ENCODE data around the gene CDC37. TPM values are rescaled to one million over a fixed set of nuclear protein-coding genes. Genes with fewer than 3 reads are reported as not detected.
A peak's percentile ranks its signal among the peaks of the same experiment; 100 is the strongest.

Gene CDC37
- 105 and 132 TPM in 2 replicates for total RNA-seq (2014; rRNA removed; shearing (Covaris generic))

DNA sequence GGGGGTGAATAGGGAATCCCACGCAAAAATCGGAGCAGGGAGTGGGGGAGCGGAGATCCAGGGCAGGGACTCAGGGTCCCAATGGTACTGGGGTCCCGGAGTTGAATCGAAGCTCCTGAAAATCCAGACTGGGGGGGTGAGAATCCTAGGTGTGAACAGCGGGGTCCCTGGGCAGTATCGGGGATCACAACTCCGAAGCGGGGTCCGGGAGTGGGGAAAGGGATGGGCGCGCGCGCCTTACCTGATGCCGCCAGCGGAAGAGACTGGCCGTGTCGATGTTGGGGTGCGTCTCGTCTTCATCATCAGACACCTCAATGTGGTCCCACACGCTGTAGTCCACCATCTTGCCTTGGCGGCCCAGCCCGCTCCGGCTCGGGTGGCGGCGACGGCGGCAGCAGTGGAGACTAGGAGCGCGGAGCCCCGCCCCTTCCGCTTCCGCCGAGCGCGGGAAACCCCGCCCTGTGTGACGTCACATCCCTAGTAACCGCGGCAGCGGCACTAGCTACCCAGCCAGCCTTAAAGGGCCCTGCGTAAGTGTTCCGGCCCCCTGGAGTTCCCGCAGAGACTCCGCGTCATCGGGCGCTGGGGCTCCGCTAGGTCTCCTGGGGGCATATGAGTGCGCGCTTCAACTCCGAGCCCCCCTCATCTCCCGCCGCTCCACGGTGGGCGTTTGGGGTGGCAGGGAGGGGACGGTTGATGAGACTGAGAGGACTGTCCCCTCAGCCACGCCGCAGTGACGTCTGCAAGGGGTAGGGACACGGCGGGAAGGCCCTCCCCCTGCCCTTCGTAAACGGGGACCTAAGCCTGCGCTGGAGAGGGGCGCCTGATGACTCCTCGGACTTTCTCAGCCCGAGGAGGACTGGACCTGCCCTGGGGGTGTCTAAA is at the start of gene CDC37:
Gene CDC37 (minus strand): TSS at position 406 of the 885 bp plus-strand sequence. CDS start 63 bp downstream, at position 343.
- peak; percentile 93 for DNase-seq (ENCODE audit: low spot score)

DNA sequence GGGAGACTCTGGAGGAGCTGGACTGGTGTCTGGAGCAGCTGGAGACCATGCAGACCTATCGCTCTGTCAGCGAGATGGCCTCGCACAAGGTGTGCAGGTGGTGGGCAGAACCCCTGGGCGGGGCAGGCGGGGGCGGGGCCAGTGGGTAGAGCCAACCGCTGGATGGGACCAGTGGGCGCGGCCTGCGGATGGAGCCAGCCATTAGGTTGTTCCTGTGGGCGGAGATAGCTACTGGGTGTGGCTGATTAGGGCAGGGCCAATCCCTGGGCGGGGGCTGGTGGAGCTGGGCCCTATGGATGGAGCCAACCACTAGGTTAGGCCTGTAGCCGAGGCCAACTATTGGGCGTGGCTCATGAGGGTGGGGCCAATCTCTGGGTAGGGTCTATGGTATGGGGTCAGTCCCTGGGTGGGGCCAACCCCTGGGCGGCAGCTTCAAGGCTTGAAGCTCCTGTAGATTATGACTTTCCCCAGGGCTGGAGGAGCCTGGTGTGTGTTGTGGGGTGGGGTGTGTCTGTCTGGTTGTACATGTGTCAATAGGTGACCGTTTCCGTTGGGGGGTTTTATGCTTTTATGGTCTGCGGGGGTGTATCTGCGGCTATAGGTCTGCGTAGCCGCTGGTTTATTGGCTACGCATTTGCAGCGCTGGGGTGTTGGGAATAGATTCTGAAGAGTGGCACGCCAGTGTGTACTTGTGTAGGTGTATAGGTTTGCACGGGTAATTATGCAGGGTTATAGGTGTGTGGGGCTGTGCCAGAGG is 47.7 kb upstream of the CDC37 start:
- no peak for DNase-seq (ENCODE audit: low spot score)

DNA sequence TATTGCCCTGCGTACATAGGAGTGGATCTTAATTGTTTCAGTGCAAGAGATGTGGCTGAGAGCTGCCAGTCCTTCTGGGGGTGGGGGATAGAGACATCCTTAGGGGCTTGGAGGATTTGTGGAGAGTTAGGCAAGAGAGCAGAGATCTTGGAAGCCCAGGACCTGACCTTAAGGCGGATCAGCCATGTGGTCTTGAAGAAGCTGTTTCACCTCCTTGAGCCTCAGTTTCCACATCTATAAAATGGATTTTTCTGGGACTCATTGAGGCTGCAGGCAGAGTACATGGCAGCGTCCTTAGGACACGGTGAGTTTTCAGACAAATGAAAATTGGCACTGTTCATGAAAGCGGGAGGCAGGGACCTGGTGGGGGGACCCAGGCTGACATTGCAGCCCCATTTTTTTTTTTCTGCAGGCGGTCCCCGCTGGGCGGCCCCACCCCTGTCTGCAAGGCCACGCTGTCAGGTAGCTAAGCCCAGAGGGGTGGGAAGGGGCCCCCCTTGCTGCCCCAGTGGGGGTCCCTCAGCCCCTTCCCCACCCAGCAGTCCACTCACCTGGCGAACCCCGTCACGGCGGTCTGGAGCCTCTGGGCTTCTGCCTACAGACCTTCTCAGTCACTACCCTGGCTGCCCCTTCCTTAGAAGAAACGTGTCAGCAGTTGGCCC is 47.0 kb upstream of the CDC37 start:
- DNase-seq (ENCODE audit: low spot score), result no peak

DNA sequence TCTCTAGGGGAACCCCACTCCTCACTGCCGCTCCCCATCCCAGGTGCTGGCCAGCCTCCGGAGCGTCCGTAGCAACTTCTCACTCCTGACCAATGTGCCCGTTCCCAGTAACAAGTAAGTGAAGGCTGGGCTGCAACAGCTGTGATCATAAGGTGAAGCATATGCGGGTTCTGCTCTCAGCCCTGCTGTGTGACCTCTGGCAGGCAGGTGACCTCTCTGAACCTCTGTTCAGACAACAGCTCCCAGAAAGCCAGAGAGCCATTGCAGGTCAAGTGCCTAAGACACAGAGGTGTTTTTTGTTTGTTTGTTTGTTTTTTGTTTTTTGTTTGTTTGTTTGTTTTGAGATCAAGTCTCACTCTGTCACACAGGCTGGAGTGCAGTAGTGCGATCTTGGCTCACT is 45.7 kb upstream of the CDC37 start:
- DNase-seq (ENCODE audit: low spot score), result no peak

DNA sequence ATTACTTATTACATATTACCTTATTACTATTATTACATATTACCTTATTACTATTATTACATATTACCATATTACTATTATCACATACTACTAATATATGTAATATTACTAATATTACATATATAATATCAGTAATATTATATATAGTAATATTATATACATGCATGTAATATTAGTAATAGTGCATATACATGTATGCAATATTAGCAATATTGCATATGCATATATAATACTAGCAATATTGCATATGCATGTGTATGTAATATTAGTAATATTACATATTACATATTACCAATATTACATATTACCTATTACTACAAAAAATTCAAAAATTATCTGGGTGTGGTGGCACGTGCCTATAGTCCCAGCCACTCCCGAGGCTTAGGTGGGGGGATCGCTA is 39.4 kb upstream of the CDC37 start:
- DNase-seq (ENCODE audit: low spot score), result no peak

DNA sequence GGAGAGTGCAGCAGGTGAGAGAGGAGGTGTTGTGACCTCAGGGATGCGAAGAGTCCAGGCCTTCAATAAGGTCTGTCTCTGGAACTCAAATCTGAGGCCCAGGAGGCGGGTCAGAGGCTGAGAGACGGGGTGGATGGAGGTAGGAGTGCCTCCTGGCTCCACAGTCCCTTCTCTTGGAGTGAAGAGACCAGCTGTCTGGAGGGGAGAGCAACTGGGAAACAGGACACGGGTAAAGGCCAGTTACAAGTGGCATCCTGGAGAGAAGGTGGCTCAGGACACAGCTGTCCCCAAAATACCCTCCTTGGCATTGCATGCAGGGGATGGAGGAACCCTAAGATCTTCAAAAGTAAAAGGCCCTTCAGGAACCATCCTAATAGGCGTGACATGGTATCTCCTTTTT is 36.2 kb upstream of the CDC37 start:
- no peak for DNase-seq (ENCODE audit: low spot score)

DNA sequence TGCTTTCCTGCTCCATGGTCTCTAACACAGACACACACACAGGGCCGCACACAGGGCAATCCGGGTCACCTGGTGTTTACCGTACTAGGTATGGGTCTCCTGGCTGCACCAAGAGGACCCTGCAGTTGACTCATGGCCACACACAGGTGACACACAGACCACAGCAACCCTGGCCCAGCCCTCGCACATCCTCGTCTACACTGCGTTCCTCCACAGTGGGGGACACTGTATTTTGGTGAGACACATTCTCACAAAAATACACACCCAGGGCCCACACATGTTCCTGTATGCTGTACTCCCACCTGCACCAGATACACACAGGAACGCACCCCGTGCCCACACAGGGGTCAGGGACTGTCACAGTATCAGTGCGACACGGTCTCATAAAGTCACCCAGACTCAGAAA is 29.8 kb upstream of the CDC37 start:
- no peak for DNase-seq (ENCODE audit: low spot score)

DNA sequence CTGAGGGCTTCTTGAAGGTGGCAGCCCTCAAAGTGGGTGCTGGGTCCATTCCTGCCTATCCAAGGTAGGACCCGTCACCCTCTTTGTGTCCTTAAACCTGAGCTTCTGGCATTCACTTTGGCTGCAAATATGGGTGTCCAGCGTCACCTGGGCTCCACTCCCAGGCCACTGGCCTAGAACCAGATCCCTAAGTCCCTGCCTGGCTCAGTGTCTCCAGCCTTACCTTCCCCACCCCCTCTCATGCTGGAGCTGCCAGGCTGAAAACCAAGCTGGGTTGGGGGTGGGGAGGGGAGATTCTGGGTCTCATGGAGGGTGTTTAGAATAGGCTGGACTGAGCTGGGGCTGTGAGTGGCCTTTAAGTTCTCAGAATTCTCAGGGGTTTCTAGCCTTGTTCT is 29.4 kb upstream of the CDC37 start:
- no peak for DNase-seq (ENCODE audit: low spot score)

DNA sequence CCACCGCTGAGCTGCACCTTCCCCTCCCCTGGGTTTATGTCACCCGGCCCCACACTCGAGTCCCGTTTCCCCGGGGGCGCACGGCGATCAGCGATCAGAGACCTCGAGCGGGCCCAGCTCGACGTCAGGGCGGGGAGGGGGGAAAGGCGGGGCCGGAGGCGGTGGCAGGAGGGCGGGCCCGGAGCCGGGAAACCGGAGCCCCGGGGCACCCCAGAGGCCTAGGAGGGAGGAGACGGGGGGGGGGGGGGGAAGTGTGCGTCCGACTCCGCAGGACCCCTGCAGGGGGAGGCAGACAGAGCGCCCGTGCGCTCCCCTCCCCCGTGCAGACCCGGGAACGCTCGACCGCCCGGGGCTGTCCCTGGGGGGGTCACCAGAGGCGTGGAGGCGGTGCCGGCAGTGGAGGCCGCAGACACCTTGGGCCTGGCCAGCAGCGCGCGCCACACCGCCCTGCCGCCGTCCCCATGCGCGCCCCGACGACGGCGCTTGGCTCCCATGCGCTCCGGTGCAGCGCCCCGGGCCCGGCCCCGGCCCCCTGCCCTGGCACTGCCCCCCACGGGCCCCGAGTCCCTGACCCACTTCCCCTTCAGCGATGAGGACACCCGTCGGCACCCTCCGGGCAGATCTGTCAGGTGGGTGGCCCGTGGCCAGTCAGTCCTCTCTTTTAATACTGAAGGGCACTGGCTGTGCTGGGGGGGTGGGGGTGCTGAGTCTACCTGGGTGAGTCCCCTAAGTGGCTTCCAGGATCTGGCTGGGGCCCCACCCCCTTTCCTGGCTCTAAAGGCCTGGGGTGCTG is 28.8 kb upstream of the CDC37 start:
- no peak for DNase-seq (ENCODE audit: low spot score)

DNA sequence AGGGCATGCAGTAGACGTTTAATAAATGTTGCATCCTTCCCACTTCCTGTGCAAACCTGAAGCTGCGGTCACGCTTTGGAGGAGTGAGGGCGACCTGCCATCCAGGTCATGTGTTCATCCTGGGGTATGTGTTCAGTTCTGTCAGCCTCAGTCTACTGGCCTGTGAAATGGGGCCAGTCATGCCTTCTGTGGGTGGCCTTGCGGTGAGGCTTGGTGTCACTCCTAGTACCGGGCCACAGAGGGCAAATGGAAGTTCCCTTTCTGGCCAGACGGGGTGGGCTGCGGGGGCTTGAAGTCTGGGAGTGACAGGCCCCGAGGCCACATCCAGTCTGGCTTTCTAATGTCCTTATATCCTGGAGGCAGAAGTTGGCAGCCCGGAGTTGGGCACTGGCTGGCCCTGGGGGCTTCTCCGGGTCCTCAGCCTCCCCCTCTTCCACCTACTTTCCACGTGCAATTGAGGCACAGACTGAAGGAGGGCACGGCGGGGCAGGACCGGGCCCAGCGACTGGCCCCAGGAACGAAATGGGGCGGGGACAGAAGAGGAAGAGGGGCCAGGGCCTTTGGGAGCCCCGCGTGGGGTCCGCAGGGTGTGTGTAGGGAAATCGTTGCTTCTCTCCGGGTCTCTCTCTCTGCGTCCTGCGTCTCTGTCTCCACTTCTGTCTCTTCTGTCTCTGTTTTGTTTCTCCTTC is 28.1 kb upstream of the CDC37 start:
- DNase-seq (ENCODE audit: low spot score), result peak; percentile 56

DNA sequence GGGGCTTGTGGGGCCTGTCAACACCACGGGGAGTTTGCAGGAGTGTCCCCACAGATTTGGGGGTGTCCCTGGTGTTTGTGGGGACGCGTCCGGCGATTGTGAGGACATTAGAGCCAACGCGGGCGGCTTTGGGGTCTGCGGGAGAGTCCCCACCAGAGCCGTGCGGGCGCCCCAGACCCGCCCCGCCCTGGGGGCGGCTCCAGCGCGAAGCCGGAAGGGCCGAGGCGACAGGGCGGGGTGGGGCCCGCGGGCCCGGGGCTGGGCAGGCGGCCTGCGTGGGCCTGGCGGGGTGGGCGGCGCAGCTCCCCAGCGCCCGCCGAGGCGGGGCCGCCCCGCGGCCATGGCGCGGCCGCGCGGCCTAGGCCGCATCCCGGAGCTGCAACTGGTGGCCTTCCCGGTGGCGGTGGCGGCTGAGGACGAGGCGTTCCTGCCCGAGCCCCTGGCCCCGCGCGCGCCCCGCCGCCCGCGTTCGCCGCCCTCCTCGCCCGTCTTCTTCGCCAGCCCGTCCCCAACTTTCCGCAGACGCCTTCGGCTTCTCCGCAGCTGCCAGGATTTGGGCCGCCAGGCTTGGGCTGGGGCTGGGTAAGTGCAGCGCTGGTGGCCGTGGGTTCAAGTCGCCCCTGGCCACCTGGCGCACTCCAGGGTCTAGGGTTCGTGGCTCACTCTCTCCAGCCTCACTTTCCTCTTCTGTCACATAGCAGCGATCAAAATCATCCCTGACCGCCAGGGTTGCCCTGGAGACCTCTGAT is 27.3 kb upstream of the CDC37 start:
- no peak for DNase-seq (ENCODE audit: low spot score)

DNA sequence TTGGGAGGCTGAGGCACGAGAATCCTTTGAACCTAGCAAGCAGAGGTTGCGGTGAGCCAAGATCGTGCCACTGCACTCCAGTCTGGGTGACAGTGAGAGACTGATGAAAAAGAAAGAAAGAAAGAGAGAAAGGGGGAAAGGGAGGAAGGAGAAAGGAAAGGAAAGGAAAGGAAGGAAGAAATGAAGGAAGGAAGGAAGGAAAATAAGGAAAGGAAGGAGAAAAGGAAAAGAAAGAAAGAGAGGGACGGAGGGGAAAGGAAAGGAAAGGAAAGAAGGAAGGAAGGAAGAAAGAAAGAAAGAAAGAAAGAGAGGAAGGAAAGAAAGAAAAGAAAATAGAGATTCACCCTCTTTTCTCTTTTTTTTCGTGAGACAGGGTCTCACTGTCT is 25.6 kb upstream of the CDC37 start:
- DNase-seq (ENCODE audit: low spot score), result no peak

DNA sequence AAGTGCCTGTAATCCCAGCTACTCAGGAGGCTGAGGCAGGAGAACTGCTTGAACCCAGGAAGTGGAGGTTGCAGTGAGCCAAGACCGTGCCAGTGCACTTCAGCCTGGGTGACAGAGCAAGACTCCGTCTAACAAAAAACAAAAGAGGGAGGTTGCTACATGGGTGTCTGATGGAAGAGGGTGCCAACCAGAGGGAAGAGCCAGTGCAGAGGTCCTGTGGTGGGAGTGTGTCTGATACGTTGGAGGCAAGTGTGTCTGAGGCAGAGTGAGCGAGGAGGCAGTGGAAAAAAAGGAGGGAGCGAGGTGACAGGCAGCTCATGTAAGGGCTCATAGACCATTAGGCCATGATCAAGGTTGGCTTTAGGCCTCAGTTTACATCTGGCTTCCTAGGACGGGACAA is 23.8 kb upstream of the CDC37 start:
- no peak for DNase-seq (ENCODE audit: low spot score)

DNA sequence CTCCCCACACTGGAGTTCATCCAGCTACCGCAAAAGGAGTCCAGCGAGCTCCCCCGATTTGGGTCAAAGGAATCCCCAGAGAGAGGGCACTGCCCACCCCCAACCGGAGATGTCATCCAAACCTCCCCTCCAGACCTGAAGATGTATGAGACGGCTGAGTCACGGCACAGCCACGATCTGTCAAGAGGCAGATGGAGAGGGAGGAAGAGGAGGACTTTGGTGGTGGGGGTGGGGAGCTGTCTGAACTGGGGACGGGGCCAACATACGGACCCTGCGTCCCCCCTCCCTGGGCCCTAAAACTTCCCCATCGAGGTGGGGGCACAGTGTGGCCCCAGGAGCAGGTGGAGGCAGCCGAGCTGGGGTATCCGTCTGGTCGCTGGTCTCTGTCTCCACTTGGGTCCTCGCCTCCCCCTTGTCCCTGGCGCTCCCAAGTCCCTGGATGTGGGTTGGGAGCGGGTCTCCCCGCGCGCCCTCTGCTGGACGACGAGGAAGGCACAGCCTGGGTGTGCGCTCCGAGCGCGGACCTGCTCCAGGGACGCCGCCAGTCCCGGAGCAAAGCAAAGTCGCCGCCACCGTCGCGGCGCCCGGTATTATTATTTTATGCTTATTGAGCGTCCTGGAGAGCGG is 20.8 kb upstream of the CDC37 start:
- peak; percentile 73 for DNase-seq (ENCODE audit: low spot score)

DNA sequence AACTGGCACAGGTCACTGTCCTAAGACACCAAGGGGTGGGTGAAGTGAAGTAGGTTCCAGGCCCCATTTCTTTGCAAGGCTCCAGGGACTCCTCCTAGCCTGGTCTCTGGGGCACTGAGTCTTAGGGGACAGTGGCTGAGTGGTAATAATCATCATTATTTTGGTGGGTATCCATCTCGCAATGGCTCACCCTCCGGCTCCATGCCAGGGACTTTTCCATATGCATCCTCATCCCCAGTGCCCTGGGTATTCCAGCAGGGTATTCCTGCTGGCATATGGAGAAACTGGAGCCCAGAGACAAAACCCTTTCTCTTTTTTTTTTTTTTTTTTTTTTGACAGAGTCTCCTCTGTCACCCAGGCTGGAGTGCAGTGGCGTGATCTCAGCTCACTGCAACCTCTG is 19.5 kb upstream of the CDC37 start:
- no peak for DNase-seq (ENCODE audit: low spot score)

DNA sequence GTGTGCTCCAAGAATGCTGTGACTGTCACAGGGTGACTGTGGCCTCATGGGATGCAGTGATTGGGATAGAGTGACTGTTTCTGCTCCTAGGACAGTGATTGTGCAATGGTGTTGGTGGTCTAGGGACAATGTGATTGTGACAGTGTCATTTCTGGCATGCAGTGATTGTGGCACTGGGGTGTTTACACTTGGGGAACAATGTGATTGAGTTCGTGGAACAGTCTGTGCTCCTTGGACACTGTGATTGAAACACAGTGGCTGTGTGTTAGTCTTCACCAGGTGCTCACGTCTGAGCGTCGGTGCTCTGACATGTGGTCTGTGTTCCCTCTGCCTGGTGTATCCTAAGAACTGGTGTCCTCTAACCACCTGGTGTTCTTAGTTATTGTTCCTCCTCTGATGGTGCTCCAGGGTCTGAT is 18.7 kb upstream of the CDC37 start:
- DNase-seq (ENCODE audit: low spot score), result no peak

DNA sequence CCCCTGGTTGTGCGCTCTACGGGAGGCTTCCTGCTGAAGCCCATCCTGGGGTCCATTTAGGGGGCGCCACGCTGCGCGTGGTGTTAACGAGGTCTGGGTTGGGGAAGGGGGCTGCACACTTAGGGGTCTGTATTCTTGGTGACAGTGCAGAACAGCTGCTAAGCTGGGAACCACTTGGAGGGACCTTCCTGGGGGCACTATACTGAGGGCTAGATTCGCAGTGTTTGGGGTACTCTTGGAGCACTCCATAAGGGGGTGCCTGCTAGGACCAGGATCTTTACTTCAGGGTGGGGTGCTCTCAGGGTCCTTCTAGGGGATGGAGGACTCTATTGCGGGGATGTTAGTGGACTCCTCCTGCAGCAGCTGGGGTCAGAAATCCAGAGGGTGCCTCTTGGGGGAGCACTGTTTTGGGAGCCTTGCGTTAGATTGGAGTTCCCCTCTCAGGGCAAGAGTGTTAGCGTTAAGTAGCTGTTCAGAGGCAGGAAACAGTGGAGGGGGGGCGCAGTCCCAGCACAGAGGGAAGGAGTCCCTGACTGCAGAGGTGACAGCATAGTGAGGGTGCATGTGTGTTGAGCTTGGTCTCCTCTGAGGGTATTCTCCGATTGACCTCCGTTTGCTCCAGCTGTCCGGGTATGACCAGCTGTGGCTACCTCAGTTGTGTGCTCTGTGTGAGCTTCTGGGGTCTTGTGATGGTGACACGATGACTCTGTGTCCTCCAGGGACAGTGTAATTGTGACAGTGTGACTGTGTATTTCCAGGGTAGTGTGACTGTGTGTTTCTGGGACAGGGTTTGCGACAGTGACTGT is 18.1 kb upstream of the CDC37 start:
- no peak for DNase-seq (ENCODE audit: low spot score)

DNA sequence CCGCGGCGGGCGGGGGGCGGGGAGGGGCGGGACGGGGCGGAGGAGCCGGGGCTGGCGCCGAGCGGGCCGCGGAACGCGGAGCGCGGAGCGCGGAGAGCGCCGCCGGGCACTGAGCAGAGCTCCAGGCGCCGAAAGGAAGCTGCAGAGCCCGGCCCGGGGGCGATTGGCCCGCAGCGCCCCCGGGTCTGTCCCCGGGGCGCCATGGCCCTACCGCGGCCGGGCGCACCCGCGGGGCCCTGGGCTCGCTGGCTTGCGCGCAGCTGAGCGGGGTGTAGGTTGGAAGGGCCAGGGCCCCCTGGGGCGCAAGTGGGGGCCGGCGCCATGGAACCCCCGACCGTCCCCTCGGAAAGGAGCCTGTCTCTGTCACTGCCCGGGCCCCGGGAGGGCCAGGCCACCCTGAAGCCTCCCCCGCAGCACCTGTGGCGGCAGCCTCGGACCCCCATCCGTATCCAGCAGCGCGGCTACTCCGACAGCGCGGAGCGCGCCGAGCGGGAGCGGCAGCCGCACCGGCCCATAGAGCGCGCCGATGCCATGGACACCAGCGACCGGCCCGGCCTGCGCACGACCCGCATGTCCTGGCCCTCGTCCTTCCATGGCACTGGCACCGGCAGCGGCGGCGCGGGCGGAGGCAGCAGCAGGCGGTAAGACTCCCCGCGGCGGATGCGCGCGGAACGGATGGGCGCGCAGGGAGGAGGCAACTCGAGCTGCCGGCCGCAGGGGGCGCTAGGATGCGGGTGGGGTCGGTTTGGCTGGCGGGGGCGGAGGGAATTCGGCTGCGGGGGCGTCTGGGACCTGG is 17.3 kb upstream of the CDC37 start, which contains the start of gene PDE4A:
Gene PDE4A (plus strand): TSS at position 95 of the 796 bp plus-strand sequence. CDS start 227 bp downstream, at position 322.
- no peak for DNase-seq (ENCODE audit: low spot score)

Data from H4 (cell line).